Liver (tissue), 2 donors: ENCODE results near the gene M6PR.
"Not testable (repeated sequence)": the region's sequence is repeated elsewhere in the genome, so short reads cannot be mapped to it uniquely, and the experiment has no call there.

Source experiments
- CTCF ChIP-seq: fragments of 150-350 bp; IDR thresholded peaks from 2 replicates; pipeline ENCODE4 v1.5.1; 2017; ENCODE audit warnings: improper control_type of control experiment, low read depth, low read length; ENCODE audit not compliant: missing input control
- MAX ChIP-seq: IDR thresholded peaks from 2 replicates; pipeline ENCODE4 v1.6.1; 2016; ENCODE audit warnings: antibody characterized with exemption
- ZBTB33 ChIP-seq: IDR thresholded peaks from 2 replicates; pipeline ENCODE4 v1.6.1; 2016; ENCODE audit warnings: antibody characterized with exemption
- donor health status: healthy.

- not testable (repeated sequence) for TF ChIP-seq ZBTB33, MAX, CTCF
These were observed 17.0 kb downstream of the M6PR start for GRCh38 chr12:8932464-8932863.
